ENCODE measurements around the gene CDK14.
A peak's percentile ranks its signal among the peaks of the same experiment; 100 is the strongest.

CDK14 gene

DNA sequence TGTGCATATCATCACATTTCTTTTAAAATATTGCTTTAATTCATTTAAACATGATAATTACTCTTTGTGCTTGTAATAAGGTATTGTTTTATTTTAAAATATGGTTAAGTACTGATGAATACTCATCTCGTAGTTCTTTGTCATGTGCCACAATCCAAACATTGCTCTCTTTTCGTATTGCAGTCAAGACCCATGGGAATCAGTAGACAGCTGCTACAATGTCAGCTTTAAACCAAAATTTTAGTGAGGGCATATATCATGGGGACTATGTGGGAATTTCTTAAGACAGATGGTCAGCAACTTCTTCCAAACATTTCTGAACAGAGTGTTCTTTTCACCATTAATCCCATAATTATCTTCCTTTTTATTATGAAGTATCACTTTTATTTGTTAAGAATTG, 590.9 kb downstream of the CDK14 start:
- no peak for DNase-seq

DNA sequence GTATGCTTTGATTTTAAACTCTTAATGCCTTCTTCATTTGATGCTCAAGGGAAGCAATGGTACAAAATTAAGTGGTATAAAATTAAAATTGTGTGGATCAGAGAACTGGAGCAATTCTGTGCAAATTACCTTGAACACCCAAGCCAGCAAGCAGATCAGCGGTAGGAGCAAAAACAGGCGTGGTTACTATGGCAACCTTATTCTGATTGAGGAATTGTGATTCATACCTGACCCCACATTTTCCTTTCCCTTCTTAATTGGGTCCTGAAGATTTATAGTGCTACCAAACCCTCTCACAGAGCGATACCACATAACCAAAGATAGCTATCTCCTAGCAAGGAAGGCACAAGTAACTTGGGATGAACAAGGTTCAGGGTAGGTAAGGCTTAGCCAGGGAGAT, 595.6 kb downstream of the CDK14 start:
- DNase-seq: no peak

DNA sequence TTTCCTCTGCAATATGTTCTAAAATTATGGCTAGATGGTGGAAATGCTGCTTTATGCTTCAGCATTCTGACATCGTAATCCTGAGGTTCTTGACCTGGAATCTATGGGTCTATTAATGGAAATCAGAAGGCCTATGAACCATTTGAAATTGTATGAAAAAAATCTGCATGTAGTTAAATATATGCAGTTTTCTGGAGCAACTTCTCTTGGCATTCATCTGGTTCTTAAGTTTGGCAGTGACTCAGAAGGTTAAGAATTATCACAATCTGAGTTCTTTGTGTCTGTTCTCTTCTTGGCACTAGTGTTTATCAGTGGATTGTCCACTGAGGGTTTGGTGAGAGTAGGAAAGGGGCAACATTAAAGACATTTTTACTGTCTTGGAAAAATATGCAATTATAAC, 597.0 kb downstream of the CDK14 start:
- DNase-seq: no peak

GRCh38 chr7:91194841-91195240, 598.7 kb downstream of the CDK14 start:
- no peak for DNase-seq

GRCh38 chr7:91196058-91196457, 599.9 kb downstream of the CDK14 start:
- DNase-seq: no peak

GRCh38 chr7:91198371-91198770, 602.2 kb downstream of the CDK14 start:
- DNase-seq: no peak

- DNase-seq: no peak
These were observed 603.5 kb downstream of the CDK14 start for GRCh38 chr7:91199601-91200000.

GRCh38 chr7:91201442-91202113, 605.5 kb downstream of the CDK14 start:
- no peak for DNase-seq

DNA sequence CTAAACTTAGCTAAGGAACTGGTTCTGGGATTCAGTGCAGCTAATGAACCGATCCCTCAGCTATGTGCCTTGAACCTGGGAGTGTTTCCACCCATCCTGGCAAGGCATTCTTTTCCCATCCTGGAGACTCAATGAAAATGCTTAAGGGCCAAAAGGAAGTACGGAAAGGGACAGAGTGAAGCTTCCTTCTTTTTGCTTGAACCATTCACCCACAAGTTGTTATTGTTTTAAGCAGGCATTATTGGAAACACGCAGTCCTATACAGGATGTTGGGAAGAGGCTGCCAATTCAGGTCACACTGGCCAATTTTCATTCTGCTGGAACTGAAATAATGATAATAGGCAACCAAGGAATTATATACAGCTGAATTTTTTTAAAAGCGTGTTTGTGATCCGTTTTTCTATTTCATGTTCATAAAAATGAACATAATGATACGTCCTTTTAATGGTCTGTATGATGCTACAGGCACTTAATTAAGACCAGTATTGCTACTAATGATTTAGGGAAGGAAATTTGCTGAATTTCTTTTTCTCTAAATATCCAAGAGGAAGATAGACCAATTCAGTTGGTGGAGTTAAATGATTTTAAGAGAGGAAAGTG, 610.3 kb downstream of the CDK14 start:
- no peak for DNase-seq

DNA sequence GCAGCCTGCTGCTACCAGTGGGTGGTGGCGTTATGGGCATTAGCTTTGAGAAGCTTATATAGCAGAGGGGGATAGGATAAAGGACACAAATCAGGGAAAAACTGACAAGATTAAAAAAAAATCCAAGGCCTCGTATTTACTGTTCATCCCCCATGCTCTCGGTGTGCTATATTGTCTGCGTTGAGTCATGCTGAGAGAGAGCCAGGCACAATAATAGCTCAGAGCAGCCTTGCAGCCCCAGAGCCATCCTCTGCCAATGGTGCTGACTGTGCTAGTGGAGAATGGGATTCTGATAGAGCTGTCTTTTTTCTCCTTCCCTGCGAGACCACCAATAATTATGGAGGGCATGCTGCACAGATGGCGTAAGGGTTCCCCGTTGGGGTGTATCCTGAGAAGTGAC, 616.5 kb downstream of the CDK14 start:
- no peak for DNase-seq

DNA sequence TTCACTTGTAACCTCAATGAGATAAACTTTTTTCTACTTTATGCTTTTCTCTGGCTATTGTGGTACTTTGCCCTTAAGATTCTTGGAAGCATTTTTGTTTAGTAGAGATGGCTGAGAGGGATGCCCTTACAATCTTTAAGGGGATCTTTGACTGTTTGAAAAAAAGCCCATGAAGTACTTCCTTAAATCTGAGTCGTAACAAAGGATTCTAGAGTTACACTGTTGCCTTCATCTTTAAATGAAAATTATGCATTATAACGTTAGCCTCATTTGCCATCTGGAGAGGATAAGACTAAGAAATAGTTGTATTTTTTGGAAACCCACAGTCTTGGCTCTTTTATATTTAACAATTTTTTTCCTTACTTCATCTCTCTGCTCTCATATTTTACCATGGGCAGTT, 630.3 kb downstream of the CDK14 start:
- DNase-seq: no peak

DNA sequence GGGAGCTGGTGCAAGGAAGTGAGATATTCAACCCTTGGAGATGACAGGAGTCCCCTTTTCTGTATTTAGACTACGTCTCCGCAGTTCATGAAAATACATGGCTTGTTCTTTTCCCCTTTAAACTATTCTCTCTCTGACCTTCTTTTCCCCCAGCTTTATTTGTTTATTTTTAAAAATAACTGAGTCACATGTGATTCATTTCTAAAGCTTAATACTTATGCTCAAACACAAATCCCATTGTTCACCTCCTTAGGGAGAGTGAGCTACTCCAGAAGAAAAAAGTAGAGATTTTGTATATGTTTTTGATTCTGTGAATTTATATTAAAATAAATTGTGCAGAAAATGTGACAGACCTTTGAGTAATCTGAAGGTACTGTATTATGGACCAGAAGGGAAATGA, 632.2 kb downstream of the CDK14 start:
- DNase-seq: no peak

GRCh38 chr7:91228927-91229558, 632.9 kb downstream of the CDK14 start:
- no peak for DNase-seq

DNA sequence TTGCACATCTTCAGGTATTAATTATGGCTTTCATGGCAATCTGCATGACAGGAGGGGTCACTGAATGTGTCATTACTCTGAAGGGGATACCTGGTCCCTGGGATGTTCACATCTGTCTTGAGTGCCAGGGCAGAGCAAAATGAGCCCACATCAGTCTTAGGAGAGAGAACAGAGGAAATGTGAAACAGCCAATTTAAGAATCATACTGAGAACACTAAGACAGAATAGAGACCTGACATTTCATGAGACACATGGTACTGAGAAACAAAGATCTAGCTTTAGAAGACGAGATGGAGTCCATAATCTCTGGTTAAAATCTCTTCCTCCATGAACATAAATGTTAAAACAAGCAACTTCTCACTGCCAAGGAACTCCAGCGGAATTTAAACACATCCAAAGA, 634.0 kb downstream of the CDK14 start:
- no peak for DNase-seq

DNA sequence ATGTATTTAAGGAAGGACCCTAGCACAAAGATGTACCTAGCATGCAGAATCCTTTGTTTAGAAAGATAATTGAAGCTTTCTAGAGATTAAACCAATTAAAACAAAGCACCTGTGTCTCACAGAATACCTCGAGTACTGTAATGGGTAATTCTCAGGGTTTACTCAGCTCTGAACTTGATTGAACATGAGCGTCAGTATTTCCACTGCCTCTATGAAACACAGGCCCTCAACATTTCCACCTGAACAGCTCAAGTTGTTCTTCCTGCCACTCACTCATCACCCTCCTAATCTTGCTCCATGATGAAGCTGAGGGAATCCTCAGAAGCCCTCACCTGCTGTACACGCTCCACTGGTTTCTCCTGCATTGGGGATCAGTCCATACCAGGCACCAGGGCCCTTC, 634.4 kb downstream of the CDK14 start:
- DNase-seq: no peak

- no peak for DNase-seq
These were observed 637.1 kb downstream of the CDK14 start for GRCh38 chr7:91233212-91233611.

DNA sequence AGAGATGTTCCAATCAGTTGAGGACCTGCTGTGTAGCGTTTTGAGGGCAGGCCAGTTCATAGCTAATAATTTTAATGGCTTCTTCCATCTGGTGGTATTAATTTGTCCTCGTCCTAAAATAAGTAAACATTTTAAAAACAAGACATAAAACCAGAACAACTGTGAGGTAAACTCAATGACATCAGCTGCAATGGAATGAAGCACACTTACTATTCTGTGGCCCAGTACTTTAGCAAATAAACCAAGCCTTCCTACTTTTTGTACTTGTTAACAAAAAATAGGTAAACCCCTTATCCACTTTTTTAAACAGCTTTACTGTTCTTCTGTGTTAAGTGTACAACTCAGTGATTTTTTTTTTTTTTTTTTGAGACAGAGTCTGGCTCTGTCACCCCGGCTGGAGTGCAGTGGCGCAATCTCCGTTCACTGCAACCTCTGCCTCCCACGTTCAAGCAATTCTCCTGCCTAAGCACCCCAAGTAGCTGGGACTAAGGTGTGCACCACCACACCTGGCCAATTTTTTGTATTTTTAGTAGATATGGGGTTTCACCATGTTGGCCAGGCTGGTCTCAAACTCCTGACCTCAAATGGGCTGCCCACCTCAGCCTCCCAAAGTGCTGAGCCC, 639.2 kb downstream of the CDK14 start:
- DNase-seq: no peak

DNA sequence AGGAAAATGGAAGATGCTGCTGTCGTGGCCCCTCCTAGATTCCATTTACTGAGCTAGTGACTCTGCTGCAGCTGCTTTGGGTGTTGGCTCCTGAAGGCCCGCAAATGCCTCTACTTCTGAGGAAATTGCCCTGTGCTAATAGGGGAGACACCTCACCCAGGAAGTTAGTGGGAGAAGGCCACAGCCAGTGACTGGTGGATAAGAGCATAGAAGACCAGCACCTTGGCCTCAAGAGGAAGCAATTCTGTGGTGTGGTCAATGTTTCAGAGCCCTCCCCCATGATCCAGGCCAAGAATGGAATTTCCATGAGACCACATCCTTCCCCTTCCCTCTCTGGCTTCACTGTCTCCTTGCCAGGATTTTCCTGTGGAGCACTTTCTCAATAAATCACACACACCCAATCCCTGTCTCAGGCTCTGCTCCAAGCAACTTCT, 643.1 kb downstream of the CDK14 start:
- no peak for DNase-seq

GRCh38 chr7:91239772-91240171, 643.7 kb downstream of the CDK14 start:
- no peak for DNase-seq

- DNase-seq: no peak
These were observed 644.3 kb downstream of the CDK14 start for GRCh38 chr7:91240376-91240941.

DNA sequence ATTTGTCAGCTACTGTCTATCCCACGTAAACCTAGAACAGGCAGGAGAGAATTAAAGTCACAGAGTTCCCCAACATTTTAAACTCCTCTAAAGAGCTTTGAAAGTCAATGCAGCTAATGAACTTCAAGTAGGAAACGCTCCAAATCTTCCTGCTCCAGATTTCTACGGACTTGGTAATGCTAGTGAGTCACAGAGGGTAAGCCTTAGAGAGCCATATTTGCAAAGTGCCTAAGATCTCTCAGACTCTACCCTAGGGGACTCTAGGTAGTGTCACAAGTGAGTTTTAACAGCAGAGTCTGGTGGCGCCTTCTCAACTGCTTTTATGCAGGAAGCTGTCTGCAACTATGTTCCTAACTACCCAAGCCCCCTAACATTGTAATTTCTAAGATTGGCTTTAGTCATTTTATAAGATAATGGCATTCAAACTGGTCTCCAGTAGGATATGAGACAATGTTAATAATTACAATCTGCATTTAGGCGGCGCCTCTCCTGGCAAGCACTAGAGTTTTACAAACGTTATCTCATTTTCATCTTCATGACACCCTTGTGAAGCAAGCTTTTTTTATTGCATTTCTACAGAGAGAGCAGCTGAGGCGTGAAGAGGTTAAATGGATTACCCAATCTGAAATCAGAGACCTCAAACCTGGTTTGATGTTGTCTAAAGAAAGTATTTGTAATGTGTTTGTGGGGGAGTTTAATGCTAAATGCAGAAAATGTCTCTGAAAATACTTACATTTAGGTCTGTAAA, 646.1 kb downstream of the CDK14 start:
- DNase-seq: no peak

- DNase-seq: peak in 1 of 2 experiments; percentile 25
These were observed 647.6 kb downstream of the CDK14 start for GRCh38 chr7:91243591-91244301.
